Measurements from ENCODE around the gene MYBBP1A.
"Not testable (repeated sequence)": the region's sequence is repeated elsewhere in the genome, so short reads cannot be mapped to it uniquely, and the experiment has no call there.

MYBBP1A gene

GRCh38 chr17:4580291-4580690, 25.1 kb upstream of the MYBBP1A start:
- Histone ChIP-seq H3K36me3 (ENCODE audit: control insufficient read depth in 4 of 4, insufficient read depth in 4 of 4, low read length in 3 of 4) (no peaks in the 10 kb centered on the region), H3K9me3 (ENCODE audit: control extremely low read depth in 1 of 5, control insufficient read depth in 4 of 5, insufficient read depth in 2 of 5, low read depth in 1 of 5, low read length in 4 of 5) (no peaks in the 10 kb centered on the region), H3K4me3 (ENCODE audit: control insufficient read depth in 1 of 7, extremely low read depth in 1 of 7, insufficient read depth in 4 of 7, low read depth in 2 of 7, low read length in 6 of 7) (no peak overlapping the region), H3K4me1 (ENCODE audit: control extremely low read depth in 1 of 4, control insufficient read depth in 4 of 4, insufficient read depth in 4 of 4, low read length in 3 of 4) (peaks cover 0 to 20% (median 16%) of the 10 kb centered on the region in 4 experiments), H3K27me3 (replicated peaks in 2 of 5; ENCODE audit: control insufficient read depth in 4 of 5, insufficient read depth in 5 of 5, low read length in 4 of 5) (peaks cover 0 to 45% (median 22%) of the 10 kb centered on the region in 5 experiments), H3K27ac (ENCODE audit: insufficient read depth in 1 of 2, low read depth in 1 of 2, low read length in 2 of 2, poor library complexity in 1 of 2, severe bottlenecking in 2 of 2) (no peak overlapping the region)
- no peak for DNase-seq
- whole genome bisulfite sequencing (ENCODE audit: insufficient coverage), result 43% methylated on average over 5 of the region's 7 CpGs
- POLR2A ChIA-PET, result no interaction called here
- CTCF ChIA-PET, result interaction anchor here (2.1 to 2.6 kb wide), 3 partner anchors 13 to 15 kb away, joined by 6 to 18 read pairs (median 9); no protein-coding TSS in a partner anchor

GRCh38 chr17:4579678-4580077, 24.5 kb upstream of the MYBBP1A start:
- ChIA-PET POLR2A (no interaction called here), CTCF (interaction anchor here (1.0 to 2.6 kb wide), 4 partner anchors 12 to 46 kb away, joined by 5 to 18 read pairs (median 8); no protein-coding TSS in a partner anchor)
- Histone ChIP-seq H3K36me3 (ENCODE audit: control insufficient read depth in 4 of 4, insufficient read depth in 4 of 4, low read length in 3 of 4) (no peaks in the 10 kb centered on the region), H3K27me3 (replicated peaks in 2 of 5; ENCODE audit: control insufficient read depth in 4 of 5, insufficient read depth in 5 of 5, low read length in 4 of 5) (peaks cover 0 to 39% (median 22%) of the 10 kb centered on the region in 5 experiments), H3K27ac (ENCODE audit: insufficient read depth in 1 of 2, low read depth in 1 of 2, low read length in 2 of 2, poor library complexity in 1 of 2, severe bottlenecking in 2 of 2) (no peak overlapping the region), H3K9me3 (ENCODE audit: control extremely low read depth in 1 of 5, control insufficient read depth in 4 of 5, insufficient read depth in 2 of 5, low read depth in 1 of 5, low read length in 4 of 5) (no peaks in the 10 kb centered on the region), H3K4me3 (ENCODE audit: control insufficient read depth in 1 of 7, extremely low read depth in 1 of 7, insufficient read depth in 4 of 7, low read depth in 2 of 7, low read length in 6 of 7) (no peak overlapping the region), H3K4me1 (ENCODE audit: control extremely low read depth in 1 of 4, control insufficient read depth in 4 of 4, insufficient read depth in 4 of 4, low read length in 3 of 4) (peaks cover 0 to 16% (median 13%) of the 10 kb centered on the region in 4 experiments)
- WGBS (ENCODE audit: insufficient coverage), result 98% methylated on average over 10 of the region's 11 CpGs
- DNase-seq, result no peak

GRCh38 chr17:4578349-4578748, 23.2 kb upstream of the MYBBP1A start:
- H3K4me3 ChIP-seq (ENCODE audit: control insufficient read depth in 1 of 7, extremely low read depth in 1 of 7, insufficient read depth in 4 of 7, low read depth in 2 of 7, low read length in 6 of 7); H3K36me3 ChIP-seq (ENCODE audit: control insufficient read depth in 4 of 4, insufficient read depth in 4 of 4, low read length in 3 of 4); DNase-seq; H3K4me1 ChIP-seq (ENCODE audit: control extremely low read depth in 1 of 4, control insufficient read depth in 4 of 4, insufficient read depth in 4 of 4, low read length in 3 of 4); H3K9me3 ChIP-seq (ENCODE audit: control extremely low read depth in 1 of 5, control insufficient read depth in 4 of 5, insufficient read depth in 2 of 5, low read depth in 1 of 5, low read length in 4 of 5); H3K27ac ChIP-seq (ENCODE audit: insufficient read depth in 1 of 2, low read depth in 1 of 2, low read length in 2 of 2, poor library complexity in 1 of 2, severe bottlenecking in 2 of 2); POLR2A ChIA-PET: not testable (repeated sequence)
- WGBS (ENCODE audit: insufficient coverage), result 97% methylated on average over 10 of the region's 24 CpGs
- peaks cover 0 to 25% (median 16%) of the 10 kb centered on the region in 5 experiments for H3K27me3 ChIP-seq (replicated peaks in 2 of 5; ENCODE audit: control insufficient read depth in 4 of 5, insufficient read depth in 5 of 5, low read length in 4 of 5)
- CTCF ChIA-PET, result interaction anchor here (0.9 to 2.1 kb wide), 2 partner anchors 10 to 13 kb away, joined by 3 to 6 read pairs; no protein-coding TSS in a partner anchor

- POLR2A ChIA-PET, result interaction anchor here (0.6 to 0.7 kb wide), 2 partner anchors 454 to 706 kb away, joined by 3 read pairs; no protein-coding TSS in a partner anchor
- CTCF ChIA-PET, result interaction anchor here (0.8 to 1.0 kb wide), 4 partner anchors 9 to 59 kb away, joined by 3 to 4 read pairs (median 4); no protein-coding TSS in a partner anchor
- Histone ChIP-seq H3K27me3 (replicated peaks in 2 of 5; ENCODE audit: control insufficient read depth in 4 of 5, insufficient read depth in 5 of 5, low read length in 4 of 5) (peaks cover 0 to 17% (median 7%) of the 10 kb centered on the region in 5 experiments), H3K27ac (ENCODE audit: insufficient read depth in 1 of 2, low read depth in 1 of 2, low read length in 2 of 2, poor library complexity in 1 of 2, severe bottlenecking in 2 of 2) (no peak overlapping the region), H3K9me3 (ENCODE audit: control extremely low read depth in 1 of 5, control insufficient read depth in 4 of 5, insufficient read depth in 2 of 5, low read depth in 1 of 5, low read length in 4 of 5) (no peaks in the 10 kb centered on the region), H3K4me3 (ENCODE audit: control insufficient read depth in 1 of 7, extremely low read depth in 1 of 7, insufficient read depth in 4 of 7, low read depth in 2 of 7, low read length in 6 of 7) (no peak overlapping the region), H3K4me1 (ENCODE audit: control extremely low read depth in 1 of 4, control insufficient read depth in 4 of 4, insufficient read depth in 4 of 4, low read length in 3 of 4) (peaks cover 0 to 2% (median under 1%) of the 10 kb centered on the region in 4 experiments), H3K36me3 (ENCODE audit: control insufficient read depth in 4 of 4, insufficient read depth in 4 of 4, low read length in 3 of 4) (no peaks in the 10 kb centered on the region)
- DNase-seq, result no peak
- WGBS (ENCODE audit: insufficient coverage), result 100% methylated on average over 4 of the region's 8 CpGs
Observed at GRCh38 chr17:4577386-4577993, 22.3 kb upstream of the MYBBP1A start.

GRCh38 chr17:4576729-4577322, 21.6 kb upstream of the MYBBP1A start:
- no peak for DNase-seq
- WGBS (ENCODE audit: insufficient coverage), result 89% methylated on average over 14 of the region's 18 CpGs
- Histone ChIP-seq H3K27me3 (replicated peaks in 2 of 5; ENCODE audit: control insufficient read depth in 4 of 5, insufficient read depth in 5 of 5, low read length in 4 of 5) (peaks cover 0 to 10% (median 3%) of the 10 kb centered on the region in 5 experiments), H3K4me3 (ENCODE audit: control insufficient read depth in 1 of 7, extremely low read depth in 1 of 7, insufficient read depth in 4 of 7, low read depth in 2 of 7, low read length in 6 of 7) (no peak overlapping the region), H3K36me3 (ENCODE audit: control insufficient read depth in 4 of 4, insufficient read depth in 4 of 4, low read length in 3 of 4) (no peaks in the 10 kb centered on the region), H3K9me3 (ENCODE audit: control extremely low read depth in 1 of 5, control insufficient read depth in 4 of 5, insufficient read depth in 2 of 5, low read depth in 1 of 5, low read length in 4 of 5) (no peaks in the 10 kb centered on the region), H3K4me1 (ENCODE audit: control extremely low read depth in 1 of 4, control insufficient read depth in 4 of 4, insufficient read depth in 4 of 4, low read length in 3 of 4) (peaks cover 0 to 2% (median under 1%) of the 10 kb centered on the region in 4 experiments), H3K27ac (ENCODE audit: insufficient read depth in 1 of 2, low read depth in 1 of 2, low read length in 2 of 2, poor library complexity in 1 of 2, severe bottlenecking in 2 of 2) (no peak overlapping the region)
- POLR2A ChIA-PET, result no interaction called here
- CTCF ChIA-PET, result interaction anchor here (0.8 to 1.0 kb wide), 5 partner anchors 9 to 60 kb away, joined by 3 to 4 read pairs (median 3); no protein-coding TSS in a partner anchor

- ChIA-PET POLR2A (no interaction called here), CTCF (interaction anchor here (0.9 to 1.3 kb wide), 3 partner anchors 11 to 18 kb away, joined by 3 read pairs; no protein-coding TSS in a partner anchor)
- H3K4me3 ChIP-seq (ENCODE audit: control insufficient read depth in 1 of 7, extremely low read depth in 1 of 7, insufficient read depth in 4 of 7, low read depth in 2 of 7, low read length in 6 of 7), result no peak overlapping the region
- H3K4me1 ChIP-seq (ENCODE audit: control extremely low read depth in 1 of 4, control insufficient read depth in 4 of 4, insufficient read depth in 4 of 4, low read length in 3 of 4), result peaks cover 0 to 2% (median under 1%) of the 10 kb centered on the region in 4 experiments
- H3K27me3 ChIP-seq (replicated peaks in 2 of 5; ENCODE audit: control insufficient read depth in 4 of 5, insufficient read depth in 5 of 5, low read length in 4 of 5), result peaks cover 0 to 7% (median under 1%) of the 10 kb centered on the region in 5 experiments
- WGBS (ENCODE audit: insufficient coverage), result 88% methylated on average over 6 of the region's 6 CpGs
- H3K36me3 ChIP-seq (ENCODE audit: control insufficient read depth in 4 of 4, insufficient read depth in 4 of 4, low read length in 3 of 4), result no peaks in the 10 kb centered on the region
- H3K9me3 ChIP-seq (ENCODE audit: control extremely low read depth in 1 of 5, control insufficient read depth in 4 of 5, insufficient read depth in 2 of 5, low read depth in 1 of 5, low read length in 4 of 5), result no peaks in the 10 kb centered on the region
- no peak overlapping the region for H3K27ac ChIP-seq (ENCODE audit: insufficient read depth in 1 of 2, low read depth in 1 of 2, low read length in 2 of 2, poor library complexity in 1 of 2, severe bottlenecking in 2 of 2)
- DNase-seq, result no peak
Observed at GRCh38 chr17:4576161-4576558, 21.0 kb upstream of the MYBBP1A start.

All from common myeloid progenitor, CD34-positive (primary cell).